ENCODE measurements around the gene NEK11. TPM values are rescaled to one million over a fixed set of nuclear protein-coding genes. Genes with fewer than 3 reads are reported as not detected.

NEK11 gene
- polyA plus RNA-seq, 1 of the 3 experiments (the other 2 are of a cell fraction) = 4.7 TPM

GRCh38 chr3:131218196-131218595 is 191.5 kb downstream of the NEK11 start:
- 100% methylated on average over 1 of the region's 1 CpG for WGBS (ENCODE audit: low lambda C conversion rate)
- CTCF ChIA-PET = no interaction called here
- no peaks in the 10 kb centered on the region for H4K20me1 ChIP-seq (ENCODE audit: insufficient read depth)
- H3K9me2 ChIP-seq = no peaks in the 10 kb centered on the region
- peaks cover 0 to 20% of the 10 kb centered on the region in 2 experiments; a peak in 2 of 4 replicates for H3K4me1 ChIP-seq (ENCODE audit: control insufficient read depth in 1 of 2, insufficient read depth in 2 of 2, low read depth in 1 of 2, low read length in 1 of 2)
- H3K36me3 ChIP-seq (replicated peaks in 1 of 2; ENCODE audit: control insufficient read depth in 1 of 2, insufficient read depth in 2 of 2, low read length in 1 of 2) = no peaks in the 10 kb centered on the region
- no peak overlapping the region for H3K9ac ChIP-seq
- DNase-seq = no peak
- H3K9me3 ChIP-seq = no peaks in the 10 kb centered on the region
- no peaks in the 10 kb centered on the region for H3K79me2 ChIP-seq (ENCODE audit: insufficient read depth)
- TF ChIP-seq PBX3 (IDR thresholded peaks at IDR 0.05) (no peak), YY1 (IDR thresholded peaks at IDR 0.05; ENCODE audit: low read depth) (no peak), CTCF (IDR thresholded peaks at IDR 0.05) (no peak), TCF12 (IDR thresholded peaks at IDR 0.05) (no peak), MXI1 (IDR thresholded peaks at IDR 0.05; ENCODE audit: low read depth, low read length) (no peak), GATA2 (CRISPR knock-in tag; IDR thresholded peaks at IDR 0.05) (no peak), FOSL2 (IDR thresholded peaks at IDR 0.05; ENCODE audit: borderline replicate concordance, low read depth) (no peak), GABPA (IDR thresholded peaks at IDR 0.05; ENCODE audit: low read depth) (no peak), POLR2AphosphoS5 (IDR thresholded peaks at IDR 0.05; ENCODE audit: low read depth, low read length) (no peak), NFIC (IDR thresholded peaks at IDR 0.05; ENCODE audit: borderline replicate concordance) (no peak), MEF2A (IDR thresholded peaks at IDR 0.05; ENCODE audit: borderline replicate concordance, low read depth) (no peak), JUND (IDR thresholded peaks at IDR 0.05) (no peak), ELF1 (IDR thresholded peaks at IDR 0.05) (no peak), RCOR1 (IDR thresholded peaks at IDR 0.05; ENCODE audit: low read length) (no peak), TAF1 (IDR thresholded peaks at IDR 0.05; ENCODE audit: borderline replicate concordance, low read depth, low read length) (no peak), USF1 (IDR thresholded peaks at IDR 0.05; ENCODE audit: borderline replicate concordance, low read depth) (no peak), FOXM1 (IDR thresholded peaks at IDR 0.05; ENCODE audit: low read depth) (no peak), ZBTB33 (IDR thresholded peaks at IDR 0.05; ENCODE audit: borderline replicate concordance, low read depth) (no peak), USF2 (IDR thresholded peaks at IDR 0.05; ENCODE audit: borderline replicate concordance, low read depth, low read length) (no peak), EP300 (IDR thresholded peaks at IDR 0.05; ENCODE audit: borderline replicate concordance in 1 of 2, low read depth in 1 of 2, low read length in 1 of 2) (no peak)
- no peak overlapping the region for H3K27ac ChIP-seq (ENCODE audit: low read depth in 2 of 2, low read length in 1 of 2)
- H3K4me2 ChIP-seq = no peak overlapping the region
- H3K27me3 ChIP-seq (ENCODE audit: insufficient read depth) = no peaks in the 10 kb centered on the region
- peaks cover 9% of the 10 kb centered on the region for H3F3A ChIP-seq (replicated peaks; ENCODE audit: insufficient read depth)
- POLR2A ChIA-PET = no interaction called here
- no peak overlapping the region for H2AFZ ChIP-seq (ENCODE audit: low read depth)
- no peak overlapping the region for H3K4me3 ChIP-seq (ENCODE audit: low read depth in 2 of 2, low read length in 1 of 2)

Measured in SK-N-SH (cell line).